Esophagus squamous epithelium (tissue), 4 donors: ENCODE measurements around the gene LMAN2L.

Source experiments
- CTCF ChIP-seq, 6 experiments: fragments of 450-650 bp in 4 of 6; fragments of 200-600 bp in 2 of 6; sonication (generic) in 2 of 6; IDR thresholded peaks; one replicate each; pipeline ENCODE4 v1.5.1; 2016 to 2019; ENCODE audit warnings: antibody characterized with exemption in 6 of 6, mild to moderate bottlenecking in 4 of 6, moderate library complexity in 4 of 6
- POLR2A ChIP-seq, 4 donors: fragments of 450-650 bp; IDR thresholded peaks; one replicate each; pipeline ENCODE4 v1.6.1; 2017; ENCODE audit warnings: antibody characterized with exemption in 4 of 4, mild to moderate bottlenecking in 4 of 4, moderate library complexity in 3 of 4

- TF ChIP-seq CTCF (IDR thresholded peaks at IDR 0.05) = no peak
- TF ChIP-seq POLR2A (IDR thresholded peaks at IDR 0.05) = no peak
These were observed 55.7 kb downstream of the LMAN2L start for GRCh38 chr2:96683972-96684820.
